ENCODE results near the gene ARHGAP22. TPM values are rescaled to one million over a fixed set of nuclear protein-coding genes. Genes with fewer than 3 reads are reported as not detected.

Gene ARHGAP22
- total and polyA plus RNA-seq, 8 donors = 2.2 to 10.4 (median 2.8) TPM

- H3K27me3 ChIP-seq = peaks cover 0 to 59% of the 10 kb centered on the region in 2 donors
- no peak overlapping the region for H3K4me3 ChIP-seq
- H3K9me3 ChIP-seq = no peaks in the 10 kb centered on the region
- intact Hi-C loops (cut with DNase I) = no loop called here
- H3K36me3 ChIP-seq = no peaks in the 10 kb centered on the region
- ATAC-seq (no peak), DNase-seq (no peak)
- peaks cover 0 to 27% of the 10 kb centered on the region in 2 donors for H3K4me1 ChIP-seq
- TF ChIP-seq CTCF (IDR thresholded peaks at IDR 0.05) = no peak
- H3K27ac ChIP-seq = no peak overlapping the region
These were observed 82.7 kb downstream of the ARHGAP22 start for GRCh38 chr10:48522011-48522765.

GRCh38 chr10:48520594-48520993, 84.3 kb downstream of the ARHGAP22 start:
- intact Hi-C loops (cut with DNase I) = no loop called here
- peaks cover 0 to 3% of the 10 kb centered on the region in 2 donors for H3K9me3 ChIP-seq
- no peak overlapping the region for H3K27ac ChIP-seq
- no peak overlapping the region for H3K4me3 ChIP-seq
- ATAC-seq (no peak), DNase-seq (no peak)
- peaks cover 0 to 50% of the 10 kb centered on the region in 2 donors for H3K27me3 ChIP-seq
- no peaks in the 10 kb centered on the region for H3K36me3 ChIP-seq
- TF ChIP-seq CTCF (IDR thresholded peaks at IDR 0.05) = no peak
- H3K4me1 ChIP-seq = peaks cover 0 to 27% of the 10 kb centered on the region in 2 donors

GRCh38 chr10:48520184-48520506, 84.7 kb downstream of the ARHGAP22 start:
- ATAC-seq = no peak
- H3K9me3 ChIP-seq = peaks cover 0 to 7% of the 10 kb centered on the region in 2 donors

GRCh38 chr10:48519481-48520183, 85.2 kb downstream of the ARHGAP22 start:
- Histone ChIP-seq H3K27ac (no peak overlapping the region), H3K4me3 (no peak overlapping the region), H3K4me1 (peaks cover 0 to 27% of the 10 kb centered on the region in 2 donors), H3K9me3 (peaks cover 0 to 12% of the 10 kb centered on the region in 2 donors), H3K36me3 (no peaks in the 10 kb centered on the region), H3K27me3 (peaks cover 0 to 40% of the 10 kb centered on the region in 2 donors)
- intact Hi-C loops (cut with DNase I) = no loop called here
- DNase-seq (no peak), ATAC-seq (no peak)
- no peak for TF ChIP-seq CTCF (IDR thresholded peaks at IDR 0.05)

More at GRCh38 chr10:48520184-48520506, 84.7 kb downstream of the ARHGAP22 start:
- H3K4me3 ChIP-seq = no peak overlapping the region
- peaks cover 0 to 45% of the 10 kb centered on the region in 2 donors for H3K27me3 ChIP-seq
- H3K27ac ChIP-seq = no peak overlapping the region
- no peak for DNase-seq
- TF ChIP-seq CTCF (IDR thresholded peaks at IDR 0.05) = no peak
- peaks cover 0 to 27% of the 10 kb centered on the region in 2 donors for H3K4me1 ChIP-seq
- no peaks in the 10 kb centered on the region for H3K36me3 ChIP-seq
- intact Hi-C loops (cut with DNase I) = no loop called here

GRCh38 chr10:48518986-48519385, 85.9 kb downstream of the ARHGAP22 start:
- H3K27ac ChIP-seq = no peak overlapping the region
- no peak for TF ChIP-seq CTCF (IDR thresholded peaks at IDR 0.05)
- H3K4me1 ChIP-seq = peaks cover 0 to 23% of the 10 kb centered on the region in 2 donors
- DNase-seq (no peak), ATAC-seq (no peak)
- H3K27me3 ChIP-seq = peaks cover 0 to 34% of the 10 kb centered on the region in 2 donors
- H3K9me3 ChIP-seq = peaks cover 0 to 19% of the 10 kb centered on the region in 2 donors
- intact Hi-C loops (cut with DNase I) = no loop called here
- H3K4me3 ChIP-seq = no peak overlapping the region
- no peaks in the 10 kb centered on the region for H3K36me3 ChIP-seq
